Endometrial microvascular endothelial cells (primary cell): ENCODE results near the gene GJA1. TPM values are rescaled to one million over a fixed set of nuclear protein-coding genes. Genes with fewer than 3 reads are reported as not detected.
"Not testable (repeated sequence)": the region's sequence is repeated elsewhere in the genome, so short reads cannot be mapped to it uniquely, and the experiment has no call there.

Source experiments
- in situ Hi-C: cut with HindIII; loops from 2 replicates; pipeline ENCODE4 v1.10.0; 2017; ENCODE audit warnings: low sequenced_read_pairs, low pct_unique_long_range_greater_than_20kb; ENCODE audit errors: inconsistent ontology term
- total RNA-seq: library from RNA; depleted of rRNA; stranded (reverse); fragments of >200 nt; gene quantifications from one replicate; pipeline ENCODE4 v1.2.3, GENCODE V29; 2015; ENCODE audit errors: inconsistent ontology term

GJA1 gene
- 116 TPM for total RNA-seq

- in situ Hi-C loops, result loop anchor here (10.0 kb wide), 2 partner anchors 229 to 409 kb away; no protein-coding TSS in a partner anchor
Observed at GRCh38 chr6:121435444-121436069, at the start of gene GJA1. GJA1 (plus strand) TSS chr6:121435646; CDS start chr6:121446848, 11,202 bp downstream.

- in situ Hi-C loops, result not testable (repeated sequence)
Observed at GRCh38 chr6:121386551-121386950, 48.9 kb upstream of the GJA1 start.

- in situ Hi-C loops, result no loop called here
Observed at GRCh38 chr6:121389419-121389818, 46.0 kb upstream of the GJA1 start.

GRCh38 chr6:121393731-121394505, 41.5 kb upstream of the GJA1 start:
- in situ Hi-C loops, result no loop called here

GRCh38 chr6:121395736-121396135, 39.7 kb upstream of the GJA1 start:
- in situ Hi-C loops, result no loop called here

GRCh38 chr6:121397188-121397587, 38.3 kb upstream of the GJA1 start:
- in situ Hi-C loops, result not testable (repeated sequence)

- in situ Hi-C loops, result no loop called here
Observed at GRCh38 chr6:121398127-121398526, 37.3 kb upstream of the GJA1 start.

GRCh38 chr6:121399966-121400365, 35.5 kb upstream of the GJA1 start:
- in situ Hi-C loops, result no loop called here

GRCh38 chr6:121403964-121404363, 31.5 kb upstream of the GJA1 start:
- in situ Hi-C loops, result no loop called here

GRCh38 chr6:121405306-121405705, 30.1 kb upstream of the GJA1 start:
- in situ Hi-C loops, result no loop called here

GRCh38 chr6:121408321-121408720, 27.1 kb upstream of the GJA1 start:
- in situ Hi-C loops, result no loop called here

- in situ Hi-C loops, result no loop called here
Observed at GRCh38 chr6:121413879-121414278, 21.6 kb upstream of the GJA1 start.

GRCh38 chr6:121418346-121418745, 17.1 kb upstream of the GJA1 start:
- in situ Hi-C loops, result no loop called here

- in situ Hi-C loops, result no loop called here
Observed at GRCh38 chr6:121426686-121427085, 8.8 kb upstream of the GJA1 start.

GRCh38 chr6:121428872-121429756, 6.3 kb upstream of the GJA1 start:
- in situ Hi-C loops, result no loop called here

- in situ Hi-C loops, result loop anchor here (10.0 kb wide), 2 partner anchors 234 to 414 kb away; no protein-coding TSS in a partner anchor
Observed at GRCh38 chr6:121430514-121431460, 4.7 kb upstream of the GJA1 start.

GRCh38 chr6:121431776-121432175, 3.7 kb upstream of the GJA1 start:
- in situ Hi-C loops, result loop anchor here (10.0 kb wide), 2 partner anchors 233 to 413 kb away; no protein-coding TSS in a partner anchor
